DND-41 (cell line): ENCODE results near the gene ADGRG7.

ENCODE experiments used
- EZH2 ChIP-seq: IDR thresholded peaks from 3 replicates; pipeline ENCODE4 v1.6.1; 2012; ENCODE audit warnings: borderline replicate concordance, low read depth, mild to moderate bottlenecking, moderate library complexity, low read length, inconsistent platforms; ENCODE audit not compliant: severe bottlenecking
- TF ChIP-seq, protein P1 (sequence below): IDR thresholded peaks from 2 replicates; pipeline ENCODE4 v1.5.1; 2012; ENCODE audit warnings: borderline replicate concordance, low read length, moderate library complexity, mild to moderate bottlenecking; ENCODE audit not compliant: poor library complexity, severe bottlenecking; ENCODE audit errors: extremely low read depth

DNA sequence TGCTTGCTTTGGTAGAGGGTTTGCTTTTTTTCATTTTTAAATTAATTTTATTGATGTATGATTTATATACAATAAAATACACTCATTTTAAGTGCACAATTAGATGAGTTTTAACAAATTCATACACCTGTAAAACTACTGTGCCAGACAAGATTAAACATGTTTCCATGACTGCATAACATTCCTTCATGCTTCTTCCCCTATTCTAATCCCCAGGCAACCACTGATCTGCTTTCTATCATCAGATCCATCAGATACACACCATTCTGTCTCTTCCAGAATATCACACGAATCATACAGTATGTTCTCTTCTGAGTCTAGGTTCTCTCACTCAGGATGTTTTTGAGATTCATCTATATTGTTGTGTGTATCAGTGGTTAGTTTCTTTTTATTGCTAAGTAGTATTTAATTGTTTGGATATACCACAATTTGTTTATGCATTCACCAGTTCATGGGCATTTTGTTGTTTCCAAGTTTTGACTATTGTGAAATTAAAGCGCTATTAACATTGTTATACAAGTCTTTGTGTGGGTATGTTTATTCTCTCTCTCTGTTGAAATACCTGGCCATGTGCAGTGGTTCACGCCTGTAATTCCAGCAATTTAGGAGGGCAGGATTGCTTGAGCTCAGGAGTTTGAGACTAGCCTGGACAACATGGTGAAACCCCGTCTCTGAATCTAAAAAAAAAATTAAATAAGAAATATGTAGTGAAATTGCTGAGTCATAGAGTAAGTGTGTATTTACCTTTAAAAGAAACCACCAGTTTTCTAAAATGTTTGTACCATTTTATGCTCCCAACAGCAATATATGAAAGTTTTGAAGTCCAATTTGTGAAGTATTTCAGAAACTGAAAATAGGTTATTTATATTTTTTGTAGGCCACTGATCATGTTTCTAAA, 92.9 kb downstream of the ADGRG7 start:
- TF ChIP-seq, protein P1, sequence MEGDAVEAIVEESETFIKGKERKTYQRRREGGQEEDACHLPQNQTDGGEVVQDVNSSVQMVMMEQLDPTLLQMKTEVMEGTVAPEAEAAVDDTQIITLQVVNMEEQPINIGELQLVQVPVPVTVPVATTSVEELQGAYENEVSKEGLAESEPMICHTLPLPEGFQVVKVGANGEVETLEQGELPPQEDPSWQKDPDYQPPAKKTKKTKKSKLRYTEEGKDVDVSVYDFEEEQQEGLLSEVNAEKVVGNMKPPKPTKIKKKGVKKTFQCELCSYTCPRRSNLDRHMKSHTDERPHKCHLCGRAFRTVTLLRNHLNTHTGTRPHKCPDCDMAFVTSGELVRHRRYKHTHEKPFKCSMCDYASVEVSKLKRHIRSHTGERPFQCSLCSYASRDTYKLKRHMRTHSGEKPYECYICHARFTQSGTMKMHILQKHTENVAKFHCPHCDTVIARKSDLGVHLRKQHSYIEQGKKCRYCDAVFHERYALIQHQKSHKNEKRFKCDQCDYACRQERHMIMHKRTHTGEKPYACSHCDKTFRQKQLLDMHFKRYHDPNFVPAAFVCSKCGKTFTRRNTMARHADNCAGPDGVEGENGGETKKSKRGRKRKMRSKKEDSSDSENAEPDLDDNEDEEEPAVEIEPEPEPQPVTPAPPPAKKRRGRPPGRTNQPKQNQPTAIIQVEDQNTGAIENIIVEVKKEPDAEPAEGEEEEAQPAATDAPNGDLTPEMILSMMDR = no peak
- no peak for TF ChIP-seq EZH2
